ENCODE data around the gene NUDT16L1. TPM values are rescaled to one million over a fixed set of nuclear protein-coding genes. Genes with fewer than 3 reads are reported as not detected.
A peak's percentile ranks its signal among the peaks of the same experiment; 100 is the strongest.

Gene NUDT16L1
- total RNA-seq, 1 donor from 2014 or later, result 77.3 TPM

- Histone ChIP-seq H3K27me3 (no peaks in the 10 kb centered on the region), H3K9me3 (no peaks in the 10 kb centered on the region), H3K27ac (peak overlapping the region; percentile 14 to 33), H3K4me1 (peaks cover 15 to 32% of the 10 kb centered on the region in 2 donors), H3K36me3 (peaks cover 58 to 67% of the 10 kb centered on the region in 2 donors), H3K4me3 (no peak overlapping the region)
- peak in 1 of 2 donors; percentile 63 for DNase-seq (ENCODE audit: low spot score in 2 of 2)
- intact Hi-C loops (cut with DNase I), result no loop called here
- no peak for TF ChIP-seq CTCF (IDR thresholded peaks at IDR 0.05)
Measured at GRCh38 chr16:4696905-4697847, 3.8 kb downstream of the NUDT16L1 start.

- peaks cover 12 to 26% of the 10 kb centered on the region in 2 donors for H3K4me1 ChIP-seq
- no peak overlapping the region for H3K4me3 ChIP-seq
- DNase-seq (ENCODE audit: low spot score in 2 of 2), result no peak
- H3K9me3 ChIP-seq, result no peaks in the 10 kb centered on the region
- peaks cover 59 to 69% of the 10 kb centered on the region in 2 donors for H3K36me3 ChIP-seq
- no peak for TF ChIP-seq CTCF (IDR thresholded peaks at IDR 0.05)
- no peak overlapping the region for H3K27ac ChIP-seq
- intact Hi-C loops (cut with DNase I), result no loop called here
- H3K27me3 ChIP-seq, result no peaks in the 10 kb centered on the region
Measured at GRCh38 chr16:4697848-4698291, 4.5 kb downstream of the NUDT16L1 start.

- no peaks in the 10 kb centered on the region for H3K9me3 ChIP-seq
- no peaks in the 10 kb centered on the region for H3K27me3 ChIP-seq
- DNase-seq (ENCODE audit: low spot score in 2 of 2), result no peak
- TF ChIP-seq CTCF (IDR thresholded peaks at IDR 0.05), result no peak
- peaks cover 59 to 69% of the 10 kb centered on the region in 2 donors for H3K36me3 ChIP-seq
- peaks cover 10 to 23% of the 10 kb centered on the region in 2 donors for H3K4me1 ChIP-seq
- H3K27ac ChIP-seq, result no peak overlapping the region
- H3K4me3 ChIP-seq, result no peak overlapping the region
- intact Hi-C loops (cut with DNase I), result no loop called here
Measured at GRCh38 chr16:4698321-4699045, 5.1 kb downstream of the NUDT16L1 start.

- Histone ChIP-seq H3K4me3 (no peak overlapping the region), H3K27ac (no peak overlapping the region), H3K27me3 (no peaks in the 10 kb centered on the region), H3K4me1 (peaks cover 10 to 23% of the 10 kb centered on the region in 2 donors), H3K9me3 (no peaks in the 10 kb centered on the region), H3K36me3 (peaks cover 63 to 73% of the 10 kb centered on the region in 2 donors)
- DNase-seq (ENCODE audit: low spot score in 2 of 2), result no peak
- intact Hi-C loops (cut with DNase I), result no loop called here
- no peak for TF ChIP-seq CTCF (IDR thresholded peaks at IDR 0.05)
Measured at GRCh38 chr16:4699046-4699556, 5.7 kb downstream of the NUDT16L1 start.

GRCh38 chr16:4700380-4700996 is 7.1 kb downstream of the NUDT16L1 start:
- Histone ChIP-seq H3K4me3 (no peak overlapping the region), H3K9me3 (no peaks in the 10 kb centered on the region), H3K4me1 (peaks cover 0 to 11% of the 10 kb centered on the region in 2 donors), H3K36me3 (peaks cover 76 to 86% of the 10 kb centered on the region in 2 donors), H3K27ac (no peak overlapping the region), H3K27me3 (no peaks in the 10 kb centered on the region)
- intact Hi-C loops (cut with DNase I), result no loop called here
- no peak for TF ChIP-seq CTCF (IDR thresholded peaks at IDR 0.05)
- DNase-seq (ENCODE audit: low spot score in 2 of 2), result no peak

Measured in ascending aorta (tissue), 2 donors.